GM12878 (cell line): Measurements from ENCODE around the gene RCAN1. TPM values are rescaled to one million over a fixed set of nuclear protein-coding genes. Genes with fewer than 3 reads are reported as not detected.

Experiments used
- ATAC-seq: fragments of 200-7000 bp; cut with Tn5 transposase; 3 replicates; pipeline ENCODE4 v1.9.1; 2020; ENCODE audit warnings: mild to moderate bottlenecking, moderate library complexity
- BruUV-seq: library from RNA; stranded (reverse); fragments of 400-500 nt; replicated peaks from 2 replicates; lab custom pipeline; 2021; lab: Mats Ljungman, UMichigan
- CTCF ChIA-PET: fragments of 300-600 bp; sonication (Branson Sonifier 250); formaldehyde crosslinking; extraction: SDS; loops from one replicate; lab custom pipeline; 2021; ENCODE audit warnings: inconsistent platforms; lab: Yijun Ruan, JAX
- POLR2A ChIA-PET: fragments of 350-600 bp; formaldehyde crosslinking; extraction: SDS; loops from one replicate; lab custom pipeline; 2021; ENCODE audit warnings: inconsistent platforms; lab: Charles Lee
- RAD21 ChIA-PET: fragments of 300-600 bp; sonication (Branson Sonifier 250); formaldehyde crosslinking; loops from one replicate; lab custom pipeline; 2023; ENCODE audit warnings: antibody characterized with exemption; ENCODE audit not compliant: unreplicated experiment; lab: Charles Lee
- SMC1A ChIA-PET: fragments of 300-600 bp; sonication (Branson Sonifier 250); formaldehyde crosslinking; loops from one replicate; lab custom pipeline; 2023; ENCODE audit not compliant: unreplicated experiment, uncharacterized antibody; lab: Charles Lee
- DNase-seq: peaks from one replicate; pipeline ENCODE4 v3.0.0-alpha.2; 2011; ENCODE audit warnings: low read depth, low spot score
- FAIRE-seq: peaks from 3 replicates; lab custom pipeline; 2011; peaks lifted over from hg19 to GRCh38; lab: Jason Lieb, UNC
- H2AFZ ChIP-seq: 2 replicates; pipeline ENCODE4 v1.6.0; 2011; ENCODE audit warnings: low read depth, low read length, control low read depth; ENCODE audit not compliant: control insufficient read depth
- H3K27ac ChIP-seq: 2 replicates; pipeline ENCODE4 v1.5.1; 2011; ENCODE audit warnings: control low read depth; ENCODE audit not compliant: control insufficient read depth, insufficient read depth
- H3K27me3 ChIP-seq, 2 experiments: replicated peaks in 1 of 2; 2 replicates each; pipeline versions ENCODE4 v1.6.0 to v1.6.1; 2011; ENCODE audit warnings: low read length in 1 of 2; ENCODE audit not compliant: control insufficient read depth in 2 of 2, insufficient read depth in 2 of 2
- H3K36me3 ChIP-seq, 2 experiments: 2 replicates each; pipeline ENCODE4 v1.5.1; 2011; ENCODE audit warnings: low read length in 1 of 2; ENCODE audit not compliant: control insufficient read depth in 2 of 2, insufficient read depth in 2 of 2
- H3K4me1 ChIP-seq: 2 replicates; pipeline ENCODE4 v1.6.1; 2011; ENCODE audit warnings: mild to moderate bottlenecking, low read length, moderate library complexity, mixed read lengths; ENCODE audit not compliant: control insufficient read depth, insufficient read depth
- H3K4me2 ChIP-seq: 2 replicates; pipeline ENCODE4 v1.6.0; 2011; ENCODE audit warnings: control low read depth; ENCODE audit not compliant: control insufficient read depth, insufficient read depth
- H3K4me3 ChIP-seq: fragments of 200-600 bp; sonication (generic); 2 replicates; pipeline ENCODE4 v1.5.1; 2016
- H3K79me2 ChIP-seq: 2 replicates; pipeline ENCODE4 v1.6.0; 2011; ENCODE audit warnings: low read length; ENCODE audit not compliant: control insufficient read depth, insufficient read depth
- H3K9ac ChIP-seq: 2 replicates; pipeline ENCODE4 v1.8.0; 2011; ENCODE audit warnings: low read length, control low read depth, mixed read lengths; ENCODE audit not compliant: control insufficient read depth, insufficient read depth
- H3K9me3 ChIP-seq: replicated peaks from 3 replicates; pipeline ENCODE4 v1.5.1; 2011; ENCODE audit warnings: mild to moderate bottlenecking, low read length; ENCODE audit not compliant: control insufficient read depth, insufficient read depth
- H4K20me1 ChIP-seq: 2 replicates; pipeline ENCODE4 v1.6.0; 2011; ENCODE audit not compliant: control insufficient read depth, insufficient read depth
- SIX5 ChIP-seq: IDR thresholded peaks from 2 replicates; pipeline ENCODE4 v1.6.1; 2011; ENCODE audit warnings: mild to moderate bottlenecking, low read depth, low read length, moderate library complexity; ENCODE audit not compliant: severe bottlenecking
- ZNF207 ChIP-seq: fragments of 450-650 bp; IDR thresholded peaks from 2 replicates; pipeline ENCODE4 v1.6.1; 2014; ENCODE audit warnings: antibody characterized with exemption, mild to moderate bottlenecking, borderline replicate concordance
- WGBS: methylation state at CpG from one replicate; pipeline ENCODE4 v1.1.6; 2016; ENCODE audit warnings: low lambda C conversion rate; ENCODE audit not compliant: insufficient replicate concordance, insufficient coverage; ENCODE audit errors: missing lambda C conversion rate; 5-methylcytosine and 5-hydroxymethylcytosine counted together
- in situ Hi-C: fragments of 300-500 bp; cut with MboI; formaldehyde crosslinking; loops from 9 replicates; pipeline ENCODE4 v1.14.3; 2018; ENCODE audit warnings: mixed read lengths
- intact Hi-C: fragments of 100-400 bp; cut with micrococcal nuclease; formaldehyde crosslinking; loops from one replicate; pipeline ENCODE4 v1.14.2; 2022; ENCODE audit not compliant: unreplicated experiment
- polyA plus RNA-seq, 11 experiments: library from polyadenylated mRNA; depleted of rRNA in 4 of 11; unstranded in 6 of 11; stranded (reverse) in 5 of 11; fragments of >200 nt; fragmentation: Nextera tagmentation in 4 of 11; fragmentation: Illumina TruSeq in 1 of 11; extraction: Ambion mirVana in 4 of 11; extraction: Trizol in 1 of 11; gene quantifications; 1 replicate in 1 of 11; 2 replicates in 10 of 11; pipeline versions ENCODE4 v1.2.1 to v1.2.3, GENCODE V29; 2011 to 2016; ENCODE audit warnings: inconsistent platforms in 2 of 11, missing spikeins in 2 of 11, low read depth in 1 of 11
- total RNA-seq, 4 experiments: library from RNA; depleted of rRNA in 3 of 4; stranded (reverse); fragments of >200 nt in 3 of 4; fragmentation: Illumina TruSeq in 1 of 4; extraction: Trizol in 1 of 4; gene quantifications; 2 replicates each; pipeline versions ENCODE4 v1.2.1 to v1.2.3, GENCODE V29; 2013 to 2021
- TF ChIP-seq, protein P1 (sequence below): fragments of 450-650 bp; IDR thresholded peaks from 2 replicates; pipeline ENCODE4 v1.6.1; 2014; ENCODE audit warnings: mild to moderate bottlenecking
- TF ChIP-seq, protein P2 (sequence below): fragments of 450-650 bp; formaldehyde crosslinking; IDR thresholded peaks from 2 replicates; pipeline ENCODE4 v1.5.0; 2022; ENCODE audit warnings: mild to moderate bottlenecking, missing genetic modification characterization

Gene RCAN1
- total and polyA plus RNA-seq, 10 of the 15 experiments (the other 5 are each of a cell fraction or from before 2014, with no cell fraction given): 2.8 to 12.9 (median 10.5) TPM

DNA sequence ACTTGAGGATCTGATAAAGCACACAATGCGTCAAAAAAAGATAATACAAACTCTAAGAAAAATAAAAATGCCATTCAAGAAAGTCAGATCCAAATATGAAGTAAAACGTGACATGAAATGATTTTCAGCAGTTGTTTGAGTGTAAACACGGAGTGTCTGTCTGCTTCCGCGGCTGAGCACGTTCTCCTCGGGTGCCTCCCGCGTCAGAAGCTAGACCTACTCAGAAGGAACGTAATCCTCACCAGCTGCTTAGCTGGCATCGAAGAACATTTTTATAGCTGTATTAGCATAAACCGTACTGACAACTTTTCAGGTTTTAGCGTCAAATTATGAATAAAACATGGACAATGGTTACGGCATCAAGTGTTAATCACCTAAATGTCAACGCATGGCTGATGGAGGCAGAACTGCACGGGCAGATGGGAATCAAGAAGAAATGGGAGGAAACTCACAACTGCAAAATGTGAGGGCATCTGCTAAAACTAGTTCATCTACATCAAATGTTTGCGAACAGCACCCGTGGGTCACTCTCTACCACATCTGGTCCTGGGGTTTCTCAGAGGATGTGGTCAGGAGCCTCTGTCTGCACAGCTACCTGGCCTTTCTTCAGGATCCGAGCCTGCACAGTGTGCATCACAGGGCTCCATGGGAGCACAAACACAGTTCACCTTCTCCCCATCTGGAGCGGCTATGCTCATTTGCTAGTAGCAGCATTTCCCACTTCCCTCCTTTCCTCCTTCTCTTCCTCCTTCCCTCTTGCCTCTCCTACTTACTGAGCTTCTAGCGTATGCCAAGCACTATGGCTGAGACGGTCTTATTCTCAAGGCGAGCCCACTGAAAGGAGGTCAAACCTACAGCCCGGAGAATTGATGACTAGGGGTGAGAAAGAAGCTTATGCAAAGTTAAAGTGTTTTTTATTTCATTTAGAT, 40.0 kb downstream of the RCAN1 start:
- Histone ChIP-seq H3K27me3 (no peaks in the 10 kb centered on the region), H3K4me2 (no peak overlapping the region), H3K79me2 (no peaks in the 10 kb centered on the region), H3K4me1 (no peaks in the 10 kb centered on the region), H3K36me3 (no peaks in the 10 kb centered on the region), H3K9me3 (no peaks in the 10 kb centered on the region; the same call in 2 of the 3 replicates), H3K9ac (no peak overlapping the region), H2AFZ (no peak overlapping the region), H4K20me1 (no peaks in the 10 kb centered on the region), H3K27ac (no peak overlapping the region), H3K4me3 (no peak overlapping the region)
- BruUV-seq: no TSS peak
- in situ Hi-C loops (no loop called here), intact Hi-C loops (loop anchor here (5.0 kb wide), 1 partner anchor 37 kb away; no protein-coding TSS in a partner anchor)
- SMC1A ChIA-PET: no interaction called here
- POLR2A ChIA-PET: no interaction called here
- WGBS: 82% methylated on average over 24 of the region's 24 CpGs
- RAD21 ChIA-PET: no interaction called here
- FAIRE-seq: no peak
- TF ChIP-seq, protein P1, sequence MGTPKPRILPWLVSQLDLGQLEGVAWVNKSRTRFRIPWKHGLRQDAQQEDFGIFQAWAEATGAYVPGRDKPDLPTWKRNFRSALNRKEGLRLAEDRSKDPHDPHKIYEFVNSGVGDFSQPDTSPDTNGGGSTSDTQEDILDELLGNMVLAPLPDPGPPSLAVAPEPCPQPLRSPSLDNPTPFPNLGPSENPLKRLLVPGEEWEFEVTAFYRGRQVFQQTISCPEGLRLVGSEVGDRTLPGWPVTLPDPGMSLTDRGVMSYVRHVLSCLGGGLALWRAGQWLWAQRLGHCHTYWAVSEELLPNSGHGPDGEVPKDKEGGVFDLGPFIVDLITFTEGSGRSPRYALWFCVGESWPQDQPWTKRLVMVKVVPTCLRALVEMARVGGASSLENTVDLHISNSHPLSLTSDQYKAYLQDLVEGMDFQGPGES: no peak
- TF ChIP-seq SIX5: no peak
- TF ChIP-seq, protein P2, sequence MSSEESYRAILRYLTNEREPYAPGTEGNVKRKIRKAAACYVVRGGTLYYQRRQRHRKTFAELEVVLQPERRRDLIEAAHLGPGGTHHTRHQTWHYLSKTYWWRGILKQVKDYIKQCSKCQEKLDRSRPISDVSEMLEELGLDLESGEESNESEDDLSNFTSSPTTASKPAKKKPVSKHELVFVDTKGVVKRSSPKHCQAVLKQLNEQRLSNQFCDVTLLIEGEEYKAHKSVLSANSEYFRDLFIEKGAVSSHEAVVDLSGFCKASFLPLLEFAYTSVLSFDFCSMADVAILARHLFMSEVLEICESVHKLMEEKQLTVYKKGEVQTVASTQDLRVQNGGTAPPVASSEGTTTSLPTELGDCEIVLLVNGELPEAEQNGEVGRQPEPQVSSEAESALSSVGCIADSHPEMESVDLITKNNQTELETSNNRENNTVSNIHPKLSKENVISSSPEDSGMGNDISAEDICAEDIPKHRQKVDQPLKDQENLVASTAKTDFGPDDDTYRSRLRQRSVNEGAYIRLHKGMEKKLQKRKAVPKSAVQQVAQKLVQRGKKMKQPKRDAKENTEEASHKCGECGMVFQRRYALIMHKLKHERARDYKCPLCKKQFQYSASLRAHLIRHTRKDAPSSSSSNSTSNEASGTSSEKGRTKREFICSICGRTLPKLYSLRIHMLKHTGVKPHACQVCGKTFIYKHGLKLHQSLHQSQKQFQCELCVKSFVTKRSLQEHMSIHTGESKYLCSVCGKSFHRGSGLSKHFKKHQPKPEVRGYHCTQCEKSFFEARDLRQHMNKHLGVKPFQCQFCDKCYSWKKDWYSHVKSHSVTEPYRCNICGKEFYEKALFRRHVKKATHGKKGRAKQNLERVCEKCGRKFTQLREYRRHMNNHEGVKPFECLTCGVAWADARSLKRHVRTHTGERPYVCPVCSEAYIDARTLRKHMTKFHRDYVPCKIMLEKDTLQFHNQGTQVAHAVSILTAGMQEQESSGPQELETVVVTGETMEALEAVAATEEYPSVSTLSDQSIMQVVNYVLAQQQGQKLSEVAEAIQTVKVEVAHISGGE (CRISPR knock-in tag): no peak
- TF ChIP-seq ZNF207: no peak
- no peak for ATAC-seq
- no peak for DNase-seq
- CTCF ChIA-PET: interaction anchor here (1.0 to 2.1 kb wide), 3 partner anchors 28 to 64 kb away, joined by 3 to 6 read pairs (median 3); no protein-coding TSS in a partner anchor
